T-helper 2 cell treated with Interferon-gamma antibody and Interleukin-4, amounts not matched to agents 100 ng/mL and 5 ng/mL, for 36 hours (primary cell): ENCODE results near the gene EIF4B. TPM values are rescaled to one million over a fixed set of nuclear protein-coding genes. Genes with fewer than 3 reads are reported as not detected.

Experiments
- intact Hi-C: fragments of 100-400 bp; cut with micrococcal nuclease; formaldehyde crosslinking; loops from one replicate; pipeline ENCODE4 v1.15.1; 2023
- total RNA-seq: library from RNA; stranded (reverse); gene quantifications from 2 replicates; pipeline ENCODE4 v1.2.3, GENCODE V29; 2022

Gene EIF4B
- total RNA-seq, 1 donor from 2014 or later: 386 TPM

GRCh38 chr12:53067993-53068770 is 61.9 kb downstream of the EIF4B start:
- intact Hi-C loops: no loop called here

GRCh38 chr12:53068811-53069585 is 62.7 kb downstream of the EIF4B start:
- intact Hi-C loops: no loop called here

- intact Hi-C loops: no loop called here
Measured at GRCh38 chr12:53069621-53070410, 63.6 kb downstream of the EIF4B start.

GRCh38 chr12:53070877-53071492 is 64.7 kb downstream of the EIF4B start:
- intact Hi-C loops: no loop called here

GRCh38 chr12:53071591-53072551 is 65.6 kb downstream of the EIF4B start:
- intact Hi-C loops: no loop called here

- intact Hi-C loops: no loop called here
Measured at GRCh38 chr12:53073881-53074280, 67.6 kb downstream of the EIF4B start.

GRCh38 chr12:53074283-53074998 is 68.2 kb downstream of the EIF4B start:
- intact Hi-C loops: no loop called here

GRCh38 chr12:53074999-53075370 is 68.7 kb downstream of the EIF4B start:
- intact Hi-C loops: no loop called here

- intact Hi-C loops: no loop called here
Measured at GRCh38 chr12:53076461-53076860, 70.2 kb downstream of the EIF4B start.

- intact Hi-C loops: no loop called here
Measured at GRCh38 chr12:53077030-53077429, 70.8 kb downstream of the EIF4B start.

GRCh38 chr12:53078425-53079225 is 72.4 kb downstream of the EIF4B start:
- intact Hi-C loops: loop anchor here (1.0 to 2.0 kb wide), 5 partner anchors 20 to 246 kb away; partner anchors contain the start of genes AAAS, CSAD and ZNF740

GRCh38 chr12:53079226-53080117 is 73.2 kb downstream of the EIF4B start, which contains the start of gene SPRYD3:
SPRYD3 (minus strand) TSS chr12:53079390; CDS start chr12:53079333, 57 bp downstream.
- intact Hi-C loops: loop anchor here (1.0 to 2.0 kb wide), 5 partner anchors 19 to 245 kb away; partner anchors contain the start of genes AAAS, CSAD and ZNF740

GRCh38 chr12:53082637-53083175 is 76.5 kb downstream of the EIF4B start:
- intact Hi-C loops: no loop called here

- intact Hi-C loops: no loop called here
Measured at GRCh38 chr12:53086361-53086760, 80.1 kb downstream of the EIF4B start.

- intact Hi-C loops: no loop called here
Measured at GRCh38 chr12:53090105-53090504, 83.8 kb downstream of the EIF4B start.

GRCh38 chr12:53090554-53090953 is 84.3 kb downstream of the EIF4B start:
- intact Hi-C loops: no loop called here

GRCh38 chr12:53091756-53092155 is 85.5 kb downstream of the EIF4B start:
- intact Hi-C loops: no loop called here
